Stimulated activated memory B cell treated with anti-CD40 and anti-IgM and Interleukin-4, amounts not matched to agents 10 μg/mL and 1 μg/mL and 100 μg/mL, for 72 hours (primary cell): ENCODE measurements around the gene C19orf33.

Source experiments
- ATAC-seq: fragments of 150-1000 bp; cut with Tn5 transposase; 2 replicates; pipeline ENCODE4 v1.10.0; 2021
- H3K27ac Mint-ChIP-seq: one replicate; pipeline ENCODE4 v1.8.0; 2022; ENCODE audit warnings: mild to moderate bottlenecking, mixed read lengths
- H3K27me3 Mint-ChIP-seq: one replicate; pipeline ENCODE4 v1.8.0; 2022; ENCODE audit warnings: mixed read lengths
- H3K36me3 Mint-ChIP-seq: one replicate; pipeline ENCODE4 v1.8.0; 2022; ENCODE audit warnings: mixed read lengths
- H3K4me1 Mint-ChIP-seq: one replicate; pipeline ENCODE4 v1.8.0; 2022; ENCODE audit warnings: mixed read lengths
- H3K4me3 Mint-ChIP-seq: one replicate; pipeline ENCODE4 v1.8.0; 2022; ENCODE audit warnings: mild to moderate bottlenecking, moderate library complexity, mixed read lengths
- H3K9me3 Mint-ChIP-seq: one replicate; pipeline ENCODE4 v1.8.0; 2022; ENCODE audit warnings: mixed read lengths

The C19orf33 gene

DNA sequence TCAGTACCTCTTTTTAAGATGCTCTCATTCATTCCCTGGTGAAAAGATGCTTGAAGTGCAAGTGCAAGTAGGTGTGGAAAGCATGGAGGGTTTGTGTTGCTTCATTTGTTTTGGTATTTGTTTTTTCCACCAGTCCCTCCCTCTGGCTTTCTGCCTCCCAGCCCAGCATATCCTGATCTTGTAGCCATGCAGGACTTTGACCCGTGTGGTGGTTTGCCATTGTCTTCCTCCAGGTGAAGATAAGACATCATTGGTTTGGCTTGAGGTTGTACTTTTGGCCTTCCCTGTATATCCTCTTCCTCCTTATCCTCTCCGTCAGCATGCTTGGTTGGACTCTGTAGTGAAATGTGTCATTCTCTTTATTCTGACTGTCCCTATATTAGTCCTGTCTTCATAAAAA lies 30.6 kb upstream of the C19orf33 start:
- no peak overlapping the region for H3K4me3 Mint-ChIP-seq
- no peak overlapping the region for H3K27ac Mint-ChIP-seq
- ATAC-seq, result no peak
- H3K9me3 Mint-ChIP-seq, result no peaks in the 10 kb centered on the region
- peaks cover 34% of the 10 kb centered on the region for H3K36me3 Mint-ChIP-seq
- H3K4me1 Mint-ChIP-seq, result peaks cover 40% of the 10 kb centered on the region
- no peaks in the 10 kb centered on the region for H3K27me3 Mint-ChIP-seq

DNA sequence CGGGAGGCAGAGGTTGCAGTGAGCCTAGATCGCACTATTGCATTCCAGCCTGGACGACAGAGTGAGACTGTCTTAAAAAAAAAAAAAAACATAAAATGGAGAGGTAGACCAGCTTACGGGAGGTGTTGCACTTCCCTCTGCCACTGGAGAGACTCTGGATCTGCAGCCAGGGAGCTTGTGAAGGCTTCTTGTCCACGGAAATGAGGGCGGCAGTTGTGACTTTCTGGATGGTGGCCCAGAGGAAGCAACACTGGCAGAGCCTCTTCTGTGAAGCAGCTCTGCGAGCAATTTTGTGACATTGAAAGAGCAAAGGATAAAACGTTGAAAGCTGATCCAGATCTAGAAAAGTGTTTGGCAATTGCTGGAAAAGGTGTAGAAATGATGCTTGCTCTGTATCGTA lies 29.3 kb upstream of the C19orf33 start:
- Mint-ChIP-seq H3K9me3 (no peaks in the 10 kb centered on the region), H3K36me3 (peaks cover 34% of the 10 kb centered on the region), H3K27ac (no peak overlapping the region), H3K27me3 (no peaks in the 10 kb centered on the region), H3K4me1 (peaks cover 29% of the 10 kb centered on the region), H3K4me3 (no peak overlapping the region)
- ATAC-seq, result no peak

DNA sequence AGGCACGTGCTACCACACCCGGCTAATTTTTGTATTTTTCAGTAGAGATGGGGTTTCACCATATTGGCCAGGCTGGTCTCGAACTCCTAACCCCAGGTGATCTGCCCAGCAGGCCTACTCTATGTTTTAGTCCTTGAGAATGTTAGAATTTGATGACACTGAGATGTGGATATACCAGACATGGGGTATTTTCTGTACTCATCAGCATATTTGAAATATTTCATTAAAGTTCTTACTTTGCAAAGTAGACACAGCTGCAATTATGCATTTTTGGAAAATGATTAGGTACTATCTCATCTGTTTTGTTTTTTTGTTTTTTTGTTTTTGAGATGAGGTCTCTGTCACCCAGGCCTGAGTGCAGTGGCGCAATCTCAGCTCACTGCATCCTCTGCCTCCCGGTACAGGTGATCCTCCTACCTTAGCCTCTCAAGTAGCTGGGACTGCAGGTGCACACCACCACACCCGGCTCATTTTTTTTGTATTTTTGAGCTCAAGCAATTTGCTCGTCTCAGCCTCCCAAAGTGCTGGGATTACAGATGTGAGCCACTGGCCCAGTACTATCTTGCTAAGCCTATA lies 27.0 kb upstream of the C19orf33 start:
- H3K4me1 Mint-ChIP-seq, result peaks cover 20% of the 10 kb centered on the region
- no peaks in the 10 kb centered on the region for H3K27me3 Mint-ChIP-seq
- H3K36me3 Mint-ChIP-seq, result peaks cover 32% of the 10 kb centered on the region
- no peak for ATAC-seq
- no peaks in the 10 kb centered on the region for H3K9me3 Mint-ChIP-seq
- no peak overlapping the region for H3K4me3 Mint-ChIP-seq
- no peak overlapping the region for H3K27ac Mint-ChIP-seq

DNA sequence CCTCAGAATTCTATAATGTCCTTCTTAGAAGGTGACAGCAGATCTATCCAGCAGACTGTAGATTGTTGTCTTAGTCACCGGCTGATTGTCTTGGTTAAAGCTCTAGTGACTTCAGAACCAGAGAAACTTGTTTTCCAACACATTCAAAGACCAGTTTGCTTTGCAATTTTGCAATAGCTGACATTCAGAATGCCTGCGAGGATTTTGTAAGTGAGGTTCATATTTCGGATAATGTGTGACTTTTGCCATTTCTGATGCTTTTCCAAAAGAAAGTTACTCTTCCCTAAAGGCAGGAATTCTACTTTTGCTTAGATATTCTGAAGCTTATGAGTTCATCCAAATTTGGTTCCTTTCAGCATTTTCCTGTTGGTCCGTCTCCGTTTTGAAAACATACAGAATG lies 26.5 kb upstream of the C19orf33 start:
- Mint-ChIP-seq H3K36me3 (peaks cover 30% of the 10 kb centered on the region), H3K4me1 (peaks cover 17% of the 10 kb centered on the region), H3K9me3 (no peaks in the 10 kb centered on the region), H3K27ac (no peak overlapping the region), H3K27me3 (no peaks in the 10 kb centered on the region), H3K4me3 (no peak overlapping the region)
- ATAC-seq, result no peak

DNA sequence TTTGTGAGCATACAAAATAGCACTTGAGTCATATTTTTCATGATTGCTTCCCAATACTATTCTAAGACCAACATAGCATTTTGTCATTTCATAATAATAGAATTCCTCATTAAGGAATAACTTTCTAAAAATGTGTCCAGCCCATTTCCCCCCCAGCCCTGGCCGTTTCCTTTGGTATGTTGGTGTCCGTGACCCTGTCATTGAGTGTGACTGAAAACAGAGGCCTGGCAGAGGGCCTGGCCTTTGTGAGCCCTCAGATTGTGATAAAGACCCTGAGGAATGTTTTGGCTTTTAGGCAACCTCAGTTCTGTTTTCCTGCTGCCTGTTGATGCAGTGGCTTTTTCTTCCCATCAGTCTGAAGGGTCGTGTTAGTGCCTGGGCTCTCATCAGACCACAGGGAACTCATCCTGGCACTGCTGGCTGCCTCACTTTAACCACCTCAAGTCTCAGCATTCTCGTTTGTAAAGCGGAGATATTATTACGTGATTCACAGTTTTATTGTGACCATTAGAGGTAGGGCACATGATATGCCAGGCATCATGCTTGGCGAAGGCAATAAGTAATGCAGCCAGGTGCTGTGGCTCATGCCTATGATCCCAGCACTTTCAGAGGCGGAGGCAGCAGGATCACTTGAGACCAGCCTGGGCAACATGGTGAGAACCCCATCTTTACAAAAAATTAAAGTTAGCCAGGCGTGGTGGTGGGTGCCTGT lies 25.9 kb upstream of the C19orf33 start:
- Mint-ChIP-seq H3K4me3 (no peak overlapping the region), H3K27me3 (no peaks in the 10 kb centered on the region), H3K27ac (no peak overlapping the region), H3K4me1 (peaks cover 16% of the 10 kb centered on the region), H3K36me3 (peaks cover 30% of the 10 kb centered on the region), H3K9me3 (no peaks in the 10 kb centered on the region)
- no peak for ATAC-seq

DNA sequence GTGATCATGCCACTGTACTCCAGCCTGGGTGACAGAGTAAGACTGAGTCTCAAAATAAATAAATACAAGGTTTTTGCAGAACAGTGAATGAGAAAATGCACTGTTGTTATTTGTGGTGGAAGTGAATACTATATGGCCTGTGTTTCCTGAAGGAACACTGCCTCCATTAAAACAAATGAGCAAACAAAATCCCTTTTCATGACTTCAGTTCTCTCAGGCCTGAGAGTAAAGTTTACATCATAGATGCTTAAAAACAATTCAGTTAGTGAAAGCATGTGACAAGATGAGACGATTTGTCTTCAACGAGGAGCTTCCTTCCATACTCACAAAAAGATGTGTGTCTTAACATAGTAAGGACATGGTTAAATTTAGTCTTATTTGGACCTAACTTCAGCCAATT lies 25.3 kb upstream of the C19orf33 start:
- H3K4me1 Mint-ChIP-seq, result peaks cover 10% of the 10 kb centered on the region
- H3K27ac Mint-ChIP-seq, result no peak overlapping the region
- ATAC-seq, result no peak
- no peaks in the 10 kb centered on the region for H3K9me3 Mint-ChIP-seq
- H3K36me3 Mint-ChIP-seq, result peaks cover 24% of the 10 kb centered on the region
- H3K27me3 Mint-ChIP-seq, result no peaks in the 10 kb centered on the region
- no peak overlapping the region for H3K4me3 Mint-ChIP-seq

DNA sequence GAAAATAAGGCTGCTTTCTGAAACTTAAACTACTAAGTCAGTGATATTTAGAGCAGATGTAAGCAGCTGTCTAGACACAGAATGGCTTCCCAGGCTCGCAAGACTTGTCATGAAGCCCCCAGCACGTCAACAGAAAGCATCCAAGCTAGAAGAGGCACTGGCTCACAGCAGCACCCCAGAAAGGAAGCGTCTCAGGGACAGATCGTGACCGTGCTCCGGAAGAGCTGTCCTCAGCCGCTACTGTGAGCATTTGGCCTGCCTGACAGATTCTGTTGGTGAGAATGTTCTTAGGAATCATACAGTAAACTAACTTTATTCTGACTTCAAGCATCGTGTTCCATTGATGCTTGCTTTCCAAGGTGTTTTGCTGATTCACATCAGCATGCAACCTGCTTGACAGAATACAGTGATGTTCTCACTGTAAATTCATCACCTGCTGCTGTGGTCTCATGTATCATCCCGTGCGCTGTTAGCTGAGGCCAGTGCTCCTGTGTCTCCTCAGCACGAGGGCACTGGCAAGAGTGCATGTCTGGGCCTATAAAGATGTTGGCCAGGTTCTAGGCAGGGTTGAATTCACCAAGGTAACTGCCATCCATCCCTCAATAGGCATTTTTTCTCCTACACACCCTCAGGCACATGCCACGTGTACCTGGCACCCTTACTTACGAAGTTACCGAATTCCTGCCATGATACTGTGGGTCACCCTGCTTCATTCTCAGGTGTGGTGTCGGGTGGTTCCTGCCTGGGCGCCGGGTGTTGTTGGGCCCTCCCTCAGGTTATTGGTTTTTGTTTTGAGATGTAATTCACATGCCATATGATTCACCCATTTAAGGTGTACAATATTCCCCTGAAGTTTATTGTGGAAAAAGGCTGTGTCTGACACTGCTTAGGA lies 23.8 kb upstream of the C19orf33 start:
- Mint-ChIP-seq H3K36me3 (peaks cover 24% of the 10 kb centered on the region), H3K9me3 (no peaks in the 10 kb centered on the region), H3K27ac (no peak overlapping the region), H3K4me1 (peaks cover 18% of the 10 kb centered on the region), H3K27me3 (no peaks in the 10 kb centered on the region), H3K4me3 (no peak overlapping the region)
- no peak for ATAC-seq

DNA sequence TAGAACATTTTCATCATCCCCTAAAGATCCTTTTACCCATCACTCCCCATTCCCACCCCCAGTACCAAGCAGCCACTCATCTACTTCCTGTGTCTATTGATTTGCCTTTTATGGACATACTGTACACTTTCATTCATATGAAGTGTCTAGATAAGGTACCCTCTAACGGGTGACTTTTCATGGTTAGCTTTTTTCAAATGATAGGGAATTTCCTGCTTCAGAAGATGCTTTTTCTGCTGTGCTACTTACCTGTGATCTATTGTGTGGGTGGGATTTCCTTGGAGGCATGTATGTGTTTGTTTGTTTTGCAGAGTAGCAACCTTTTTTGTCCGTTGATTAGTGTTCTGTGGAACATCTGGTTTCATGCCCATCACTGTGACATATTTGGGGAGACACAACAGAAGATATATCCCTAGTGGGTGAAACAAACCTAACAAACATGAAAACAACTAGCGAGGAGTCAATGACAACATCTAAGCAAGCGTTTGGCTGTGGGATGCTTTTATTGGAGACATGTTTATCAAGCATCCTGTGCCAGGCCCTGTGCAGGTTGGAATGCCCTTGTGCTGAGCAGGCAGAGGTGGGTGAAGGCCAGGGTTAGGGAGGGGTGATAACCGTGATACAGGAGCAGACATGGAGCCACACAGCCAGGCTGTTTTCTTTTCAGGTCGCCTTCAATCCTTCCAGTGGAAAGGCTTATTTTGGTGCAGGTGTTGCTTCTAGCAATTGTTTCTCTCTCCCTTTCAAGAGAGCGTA lies 22.1 kb upstream of the C19orf33 start:
- no peak overlapping the region for H3K4me3 Mint-ChIP-seq
- no peaks in the 10 kb centered on the region for H3K27me3 Mint-ChIP-seq
- no peak for ATAC-seq
- H3K4me1 Mint-ChIP-seq, result peaks cover 18% of the 10 kb centered on the region
- H3K27ac Mint-ChIP-seq, result no peak overlapping the region
- H3K36me3 Mint-ChIP-seq, result peaks cover 41% of the 10 kb centered on the region
- H3K9me3 Mint-ChIP-seq, result no peaks in the 10 kb centered on the region

DNA sequence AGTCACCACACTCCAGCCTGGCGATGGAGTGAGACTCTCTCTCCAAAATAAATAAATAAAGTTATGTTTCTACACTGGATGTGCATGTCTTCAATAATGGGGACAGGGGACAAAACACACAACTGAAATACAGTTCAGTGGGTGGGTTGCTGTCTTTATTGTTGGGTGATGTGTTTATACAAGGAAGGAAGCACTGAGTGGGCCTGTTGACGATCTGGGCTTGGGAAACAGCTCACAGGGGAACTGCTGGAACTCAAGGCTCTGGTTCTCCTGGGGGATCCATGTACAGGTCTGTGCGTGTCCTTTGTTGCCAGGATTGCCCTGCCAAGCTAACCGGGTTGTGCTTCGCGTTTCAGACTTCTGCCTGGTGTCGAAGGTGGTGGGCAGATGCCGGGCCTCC lies 20.8 kb upstream of the C19orf33 start:
- no peaks in the 10 kb centered on the region for H3K27me3 Mint-ChIP-seq
- no peak overlapping the region for H3K4me3 Mint-ChIP-seq
- H3K9me3 Mint-ChIP-seq, result no peaks in the 10 kb centered on the region
- H3K36me3 Mint-ChIP-seq, result peaks cover 53% of the 10 kb centered on the region
- peaks cover 18% of the 10 kb centered on the region for H3K4me1 Mint-ChIP-seq
- no peak for ATAC-seq
- no peak overlapping the region for H3K27ac Mint-ChIP-seq

DNA sequence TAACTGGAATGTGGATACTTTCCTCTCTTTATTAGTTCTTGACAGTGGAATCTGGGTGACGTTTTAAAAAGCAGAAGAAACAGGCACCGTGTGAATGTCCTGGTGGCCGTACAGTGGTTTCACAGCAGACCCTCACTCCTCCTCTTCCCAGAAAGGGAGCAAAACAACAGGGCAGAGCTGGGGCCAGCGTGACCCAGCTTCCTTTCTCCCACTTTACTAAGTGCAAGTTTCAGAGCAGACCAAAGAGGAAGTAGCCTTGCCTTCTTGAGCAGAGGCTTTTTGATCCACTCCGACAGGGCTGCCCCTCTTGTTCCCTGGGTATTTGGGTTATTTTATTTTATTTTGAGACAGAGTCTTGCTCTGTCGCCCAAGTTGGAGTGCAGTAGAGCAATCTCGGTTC lies 19.6 kb upstream of the C19orf33 start:
- Mint-ChIP-seq H3K4me1 (peaks cover 18% of the 10 kb centered on the region), H3K36me3 (peaks cover 58% of the 10 kb centered on the region), H3K4me3 (no peak overlapping the region), H3K9me3 (no peaks in the 10 kb centered on the region), H3K27ac (peak overlapping the region; percentile 85), H3K27me3 (no peaks in the 10 kb centered on the region)
- ATAC-seq, result peak; percentile 75

DNA sequence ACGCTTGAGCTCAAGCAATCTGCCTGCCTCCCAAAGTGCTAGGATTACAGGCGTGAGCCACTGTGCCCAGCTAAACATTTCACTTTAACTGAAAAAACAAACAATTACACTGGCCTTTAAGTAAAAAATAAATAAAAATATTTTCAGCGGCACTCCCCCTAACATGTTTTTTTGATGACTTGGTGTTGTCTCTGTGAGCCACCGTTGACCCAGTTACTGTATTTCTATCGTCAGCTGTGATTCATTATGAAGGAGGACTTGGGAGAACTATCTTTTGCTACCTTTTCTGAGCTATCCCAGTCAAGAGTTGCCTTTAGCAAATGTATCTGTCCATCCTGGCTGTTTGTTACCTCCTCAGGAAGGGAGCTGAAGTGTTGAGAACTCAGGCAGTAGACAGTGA lies 18.5 kb upstream of the C19orf33 start:
- Mint-ChIP-seq H3K4me3 (no peak overlapping the region), H3K4me1 (peaks cover 18% of the 10 kb centered on the region), H3K27ac (no peak overlapping the region), H3K27me3 (no peaks in the 10 kb centered on the region), H3K9me3 (no peaks in the 10 kb centered on the region), H3K36me3 (peaks cover 66% of the 10 kb centered on the region)
- no peak for ATAC-seq

DNA sequence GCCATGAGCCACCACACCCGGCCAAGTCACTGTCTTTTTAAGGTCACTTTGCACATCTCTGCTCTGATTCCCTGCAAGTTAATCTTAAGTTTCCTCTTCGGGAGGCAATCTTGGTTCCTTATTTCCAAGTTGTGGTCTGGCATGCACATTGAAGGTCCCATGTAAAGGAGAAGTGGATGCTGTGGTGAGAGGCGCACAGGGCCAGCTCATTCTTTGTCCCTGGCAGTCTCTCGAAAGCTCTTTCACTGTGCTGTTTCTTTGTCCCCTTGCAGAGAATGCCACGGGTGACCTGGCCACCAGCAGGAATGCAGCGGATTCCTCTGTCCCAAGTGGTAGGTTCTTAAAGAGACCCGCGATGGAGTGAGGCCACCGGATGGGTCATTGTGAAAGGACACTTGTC lies 16.4 kb upstream of the C19orf33 start:
- ATAC-seq, result no peak
- Mint-ChIP-seq H3K9me3 (no peaks in the 10 kb centered on the region), H3K27ac (no peak overlapping the region), H3K4me1 (peaks cover 9% of the 10 kb centered on the region), H3K36me3 (peaks cover 74% of the 10 kb centered on the region), H3K27me3 (no peaks in the 10 kb centered on the region), H3K4me3 (no peak overlapping the region)

DNA sequence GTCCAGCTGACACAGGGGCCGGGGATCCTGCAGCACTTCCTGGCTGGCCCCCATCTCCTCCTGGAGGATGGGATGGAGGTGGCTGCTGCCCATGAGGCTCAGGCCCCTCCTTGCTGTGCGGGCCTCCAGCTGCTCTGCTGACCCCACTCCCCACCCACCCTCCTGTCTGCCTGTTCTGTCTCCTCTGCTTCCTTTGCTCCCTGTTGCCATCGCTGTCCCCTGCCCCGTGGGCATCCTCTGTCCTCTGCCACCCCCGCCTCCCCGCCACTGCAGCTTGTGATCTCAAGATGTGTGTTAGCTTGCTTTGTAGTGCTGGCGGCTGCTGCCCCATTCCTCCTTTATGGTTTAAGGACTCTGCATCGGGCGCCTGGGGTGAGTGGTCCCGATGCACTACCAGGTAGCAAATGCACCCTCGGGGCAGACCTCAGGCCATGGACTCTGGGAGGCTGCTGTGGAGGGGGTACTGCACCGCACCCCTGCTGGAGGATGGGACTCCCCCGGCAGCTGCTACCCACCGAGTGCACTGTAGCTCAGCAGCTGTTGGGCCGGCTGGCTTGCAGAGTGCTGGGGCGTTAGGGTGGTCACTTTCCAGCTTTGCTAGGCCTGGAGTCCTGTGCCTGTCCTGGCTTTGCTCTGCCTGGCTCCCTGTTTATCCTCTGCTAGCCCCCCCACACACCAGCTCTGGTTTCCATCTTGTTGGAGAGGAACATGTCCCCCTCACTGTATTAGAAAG lies 15.8 kb upstream of the C19orf33 start:
- Mint-ChIP-seq H3K27me3 (no peaks in the 10 kb centered on the region), H3K36me3 (peaks cover 81% of the 10 kb centered on the region), H3K9me3 (no peaks in the 10 kb centered on the region), H3K4me3 (no peak overlapping the region), H3K27ac (no peak overlapping the region), H3K4me1 (peaks cover 9% of the 10 kb centered on the region)
- no peak for ATAC-seq

DNA sequence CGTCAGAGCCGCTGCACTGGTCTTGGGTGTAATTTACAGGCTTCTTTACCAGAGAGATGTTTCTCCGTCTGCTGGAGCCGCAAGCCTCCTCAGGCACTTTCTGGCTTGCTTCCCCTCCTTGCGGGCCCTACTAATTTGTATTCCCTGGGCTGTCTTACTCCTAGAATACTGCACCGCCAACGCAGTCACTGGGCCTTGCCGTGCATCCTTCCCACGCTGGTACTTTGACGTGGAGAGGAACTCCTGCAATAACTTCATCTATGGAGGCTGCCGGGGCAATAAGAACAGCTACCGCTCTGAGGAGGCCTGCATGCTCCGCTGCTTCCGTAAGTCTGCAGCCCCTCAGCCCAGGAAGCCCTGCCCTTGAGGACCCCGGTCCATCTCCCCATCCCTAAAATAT lies 14.1 kb upstream of the C19orf33 start:
- Mint-ChIP-seq H3K27me3 (no peaks in the 10 kb centered on the region), H3K9me3 (no peaks in the 10 kb centered on the region), H3K4me1 (no peaks in the 10 kb centered on the region), H3K36me3 (peaks cover 79% of the 10 kb centered on the region), H3K27ac (no peak overlapping the region), H3K4me3 (no peak overlapping the region)
- no peak for ATAC-seq
